Psoas muscle (tissue), 8 donors: ENCODE measurements around the gene FOXL1. TPM values are rescaled to one million over a fixed set of nuclear protein-coding genes. Genes with fewer than 3 reads are reported as not detected.

ENCODE experiments used
- ATAC-seq, 4 donors: fragments of 200-7000 bp; cut with Tn5 transposase; one replicate each; pipeline ENCODE4 v1.9.1; 2020; ENCODE audit warnings: moderate library complexity in 3 of 4, mild to moderate bottlenecking in 2 of 4
- DNase-seq, 2 donors: peaks; one replicate each; pipeline ENCODE4 v3.0.0-alpha.2; 2020
- H3K27ac ChIP-seq: fragments of 200-600 bp; one replicate; pipeline ENCODE4 v1.8.0; 2022
- H3K27me3 ChIP-seq, 3 donors: fragments of 200-600 bp in 1 of 3; one replicate each; pipeline versions ENCODE4 v1.6.1 to v1.8.0; 2013 to 2022; ENCODE audit warnings: low read length in 2 of 3, mild to moderate bottlenecking in 2 of 3, moderate library complexity in 1 of 3; ENCODE audit not compliant: insufficient read depth in 3 of 3
- H3K36me3 ChIP-seq, 2 donors: fragments of 200-600 bp in 1 of 2; one replicate each; pipeline versions ENCODE4 v1.6.1 to v1.8.0; 2013 to 2022; ENCODE audit warnings: low read depth in 1 of 2, mild to moderate bottlenecking in 1 of 2, moderate library complexity in 1 of 2; ENCODE audit not compliant: insufficient read depth in 1 of 2
- H3K4me1 ChIP-seq: fragments of 200-600 bp; one replicate; pipeline ENCODE4 v1.8.0; 2022
- H3K4me3 ChIP-seq: fragments of 200-600 bp; one replicate; pipeline ENCODE4 v1.8.0; 2022; ENCODE audit warnings: mild to moderate bottlenecking
- H3K9me3 ChIP-seq: fragments of 200-600 bp; one replicate; pipeline ENCODE4 v1.8.0; 2022
- WGBS, 3 donors: extraction: QIAGEN DNeasy Blood & Tissue Kit; methylation state at CpG; one replicate each; pipeline versions ENCODE4 v1.1.6 to v1.1.7; 2013; 5-methylcytosine and 5-hydroxymethylcytosine counted together
- intact Hi-C, 2 donors: fragments of 100-400 bp; cut with DNase I; formaldehyde crosslinking; loops; one replicate each; pipeline versions ENCODE4 v1.11.0 to v1.14.2; 2022
- polyA plus RNA-seq, 3 donors: library from polyadenylated mRNA; stranded (reverse); fragments of 200-250 nt; gene quantifications; one replicate each; pipeline ENCODE4 v1.2.3, GENCODE V29; 2013
- total RNA-seq, 4 donors: library from RNA; stranded (reverse); fragmentation: NEBNext Ultra II Directional in 2 of 4; extraction: Animal tissue kit (Norgen Biotek cat#: 25700) in 2 of 4; gene quantifications; one replicate each; pipeline versions ENCODE4 v1.2.1 to v1.2.4, GENCODE V29; 2021 to 2023
- TF ChIP-seq, protein P1 (sequence below): fragments of 200-600 bp; IDR thresholded peaks from one replicate; pipeline ENCODE4 v1.8.0; 2022; ENCODE audit warnings: antibody characterized with exemption
- donor health status: healthy with polysubstance abuse.
- donor health status: DM: no; HTN: no; CAD: no; lungs with moderate emphysema.
- donor health status: Bipolar disorder and iron deficiency.
- donor health status: healthy.
- donor health status: DM: yes; HTN: yes; CAD: no.
- donor health status: DM: no; HTN: no; CAD: no.
- donor health status: DM: no; HTN: no; CAD: no.
- donor health status: DM: yes; HTN: yes; CAD: no.

The FOXL1 gene
- total and polyA plus RNA-seq, 7 donors = 0.12 to 1.3 (median 0.22) TPM

GRCh38 chr16:86597880-86598606 lies 19.7 kb downstream of the FOXL1 start:
- H3K27me3 ChIP-seq = peaks cover 0 to 61% (median 17%) of the 10 kb centered on the region in 3 donors
- intact Hi-C loops = no loop called here
- no peak overlapping the region for H3K4me3 ChIP-seq
- no peak for ATAC-seq
- H3K4me1 ChIP-seq = no peaks in the 10 kb centered on the region
- no peak overlapping the region for H3K27ac ChIP-seq
- no peaks in the 10 kb centered on the region for H3K9me3 ChIP-seq
- WGBS, 3 donors = 61 to 63% (median 62%) methylated on average over 7 of the region's 7 CpGs
- no peaks in the 10 kb centered on the region for H3K36me3 ChIP-seq
- TF ChIP-seq, protein P1, sequence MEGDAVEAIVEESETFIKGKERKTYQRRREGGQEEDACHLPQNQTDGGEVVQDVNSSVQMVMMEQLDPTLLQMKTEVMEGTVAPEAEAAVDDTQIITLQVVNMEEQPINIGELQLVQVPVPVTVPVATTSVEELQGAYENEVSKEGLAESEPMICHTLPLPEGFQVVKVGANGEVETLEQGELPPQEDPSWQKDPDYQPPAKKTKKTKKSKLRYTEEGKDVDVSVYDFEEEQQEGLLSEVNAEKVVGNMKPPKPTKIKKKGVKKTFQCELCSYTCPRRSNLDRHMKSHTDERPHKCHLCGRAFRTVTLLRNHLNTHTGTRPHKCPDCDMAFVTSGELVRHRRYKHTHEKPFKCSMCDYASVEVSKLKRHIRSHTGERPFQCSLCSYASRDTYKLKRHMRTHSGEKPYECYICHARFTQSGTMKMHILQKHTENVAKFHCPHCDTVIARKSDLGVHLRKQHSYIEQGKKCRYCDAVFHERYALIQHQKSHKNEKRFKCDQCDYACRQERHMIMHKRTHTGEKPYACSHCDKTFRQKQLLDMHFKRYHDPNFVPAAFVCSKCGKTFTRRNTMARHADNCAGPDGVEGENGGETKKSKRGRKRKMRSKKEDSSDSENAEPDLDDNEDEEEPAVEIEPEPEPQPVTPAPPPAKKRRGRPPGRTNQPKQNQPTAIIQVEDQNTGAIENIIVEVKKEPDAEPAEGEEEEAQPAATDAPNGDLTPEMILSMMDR = no peak
- DNase-seq = no peak

DNA sequence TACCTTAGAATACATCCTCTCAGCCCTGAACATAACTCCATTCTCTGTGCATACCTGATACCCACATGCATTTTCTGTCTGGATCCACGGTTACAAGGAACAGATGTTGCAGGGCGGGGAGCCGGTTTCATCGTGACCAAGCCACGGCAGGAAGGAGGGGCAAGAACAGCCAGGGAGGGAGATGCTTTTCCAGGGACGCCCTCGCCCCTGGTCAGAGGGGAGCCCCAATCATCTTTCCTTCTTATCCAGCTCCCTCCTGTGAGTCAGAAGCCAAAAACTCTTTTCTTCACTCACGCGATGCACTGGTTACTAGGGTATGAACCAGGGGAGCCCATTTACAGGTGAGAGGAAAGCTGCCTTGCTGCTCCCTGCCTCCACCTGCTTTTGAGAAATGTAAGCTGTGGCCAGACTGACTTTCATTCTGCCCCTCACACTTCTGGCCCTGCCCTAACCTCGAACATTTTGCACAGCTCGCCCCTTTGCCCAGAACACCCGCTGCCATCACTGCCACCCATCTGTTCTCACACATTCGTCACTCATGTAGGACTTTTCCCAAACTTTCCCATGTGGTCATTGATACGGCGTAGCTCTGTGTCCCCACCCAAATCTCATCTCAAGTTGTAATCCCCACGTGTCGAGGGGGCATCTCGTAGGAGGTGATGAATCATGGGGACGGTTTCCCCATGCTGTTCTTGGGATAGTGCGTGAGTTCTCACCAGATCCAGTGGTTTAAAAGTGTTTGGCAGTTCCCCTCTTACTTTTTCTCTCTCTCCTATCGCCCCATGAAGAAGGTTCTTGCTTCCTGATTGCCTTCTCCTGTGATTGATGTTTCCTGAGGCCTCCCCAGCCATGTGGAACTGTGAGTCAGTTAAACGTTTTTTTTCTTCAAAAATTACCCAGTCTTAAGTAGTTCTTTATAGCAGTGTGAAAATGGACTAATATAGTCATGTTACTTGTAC lies 20.5 kb downstream of the FOXL1 start:
- Histone ChIP-seq H3K4me1 (no peaks in the 10 kb centered on the region), H3K36me3 (no peaks in the 10 kb centered on the region), H3K27me3 (peaks cover 0 to 53% (median 12%) of the 10 kb centered on the region in 3 donors), H3K4me3 (no peak overlapping the region), H3K9me3 (no peaks in the 10 kb centered on the region), H3K27ac (no peak overlapping the region)
- WGBS, 3 donors = 48 to 59% (median 50%) methylated on average over 22 of the region's 22 CpGs
- intact Hi-C loops = no loop called here
- TF ChIP-seq, protein P1 = no peak
- DNase-seq (no peak), ATAC-seq (no peak)

DNA sequence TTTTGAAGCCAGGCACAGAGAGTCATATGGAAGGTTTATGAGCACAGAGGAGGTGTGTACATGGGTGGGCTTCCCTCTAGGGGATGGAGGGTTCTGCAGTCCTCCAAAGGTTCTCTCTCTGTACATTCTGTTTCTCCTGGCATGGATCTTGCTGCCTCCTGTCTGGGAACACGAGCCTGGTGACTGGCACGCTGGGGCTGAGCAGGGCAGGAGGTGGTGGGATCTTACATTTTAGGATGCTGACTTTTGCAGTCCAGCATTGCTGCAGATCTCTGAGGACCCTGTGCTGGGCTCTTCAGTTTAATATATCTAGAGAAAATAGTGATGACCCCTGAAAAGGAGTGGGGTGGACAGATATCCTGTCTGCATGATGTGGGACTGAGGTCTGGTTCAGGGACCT lies 23.0 kb downstream of the FOXL1 start:
- H3K4me3 ChIP-seq = no peak overlapping the region
- 77 to 86% (median 83%) methylated on average over 2 of the region's 2 CpGs for WGBS, 3 donors
- TF ChIP-seq, protein P1 = no peak
- H3K36me3 ChIP-seq = no peaks in the 10 kb centered on the region
- no peak overlapping the region for H3K27ac ChIP-seq
- peaks cover 0 to 37% (median 7%) of the 10 kb centered on the region in 3 donors for H3K27me3 ChIP-seq
- H3K4me1 ChIP-seq = no peaks in the 10 kb centered on the region
- intact Hi-C loops = no loop called here
- ATAC-seq (no peak), DNase-seq (no peak)
- H3K9me3 ChIP-seq = no peaks in the 10 kb centered on the region

- DNase-seq (no peak), ATAC-seq (no peak)
- no peaks in the 10 kb centered on the region for H3K4me1 ChIP-seq
- no peaks in the 10 kb centered on the region for H3K36me3 ChIP-seq
- 83 to 86% (median 83%) methylated on average over 4 of the region's 4 CpGs for WGBS, 3 donors
- peaks cover 0 to 37% (median 7%) of the 10 kb centered on the region in 3 donors for H3K27me3 ChIP-seq
- no peak overlapping the region for H3K4me3 ChIP-seq
- intact Hi-C loops = no loop called here
- H3K27ac ChIP-seq = no peak overlapping the region
- H3K9me3 ChIP-seq = no peaks in the 10 kb centered on the region
- TF ChIP-seq, protein P1 = no peak
These were observed 24.2 kb downstream of the FOXL1 start for GRCh38 chr16:86602521-86602920.
